Stimulated activated CD8-positive, alpha-beta memory T cell treated with anti-CD3 and anti-CD28 coated beads, Interleukin-4, amount 100 ng/mL, for 1 hour (primary cell): ENCODE data around the gene KSR2.

ENCODE experiments used
- DNase-seq, 2 donors: peaks; one replicate each; pipeline ENCODE4 v3.0.0-alpha.2; 2020; ENCODE audit warnings: low read depth in 2 of 2, low spot score in 1 of 2

The KSR2 gene

GRCh38 chr12:117417004-117417403 lies 551.8 kb downstream of the KSR2 start:
- no peak for DNase-seq

- no peak for DNase-seq
Observed at GRCh38 chr12:117412465-117413188, 556.2 kb downstream of the KSR2 start.

GRCh38 chr12:117409286-117409685 lies 559.5 kb downstream of the KSR2 start:
- no peak for DNase-seq

- DNase-seq: no peak
Observed at GRCh38 chr12:117408161-117408791, 560.5 kb downstream of the KSR2 start.

GRCh38 chr12:117404940-117405339 lies 563.9 kb downstream of the KSR2 start:
- no peak for DNase-seq

- no peak for DNase-seq
Observed at GRCh38 chr12:117404203-117404853, 564.5 kb downstream of the KSR2 start.

- no peak for DNase-seq
Observed at GRCh38 chr12:117403586-117404139, 565.1 kb downstream of the KSR2 start.
